Breast epithelium (tissue), 4 donors: ENCODE measurements around the gene LCE1F. TPM values are rescaled to one million over a fixed set of nuclear protein-coding genes. Genes with fewer than 3 reads are reported as not detected.

Source experiments
- DNase-seq, 2 donors: peaks; one replicate each; pipeline ENCODE4 v3.0.0-alpha.2; 2019; ENCODE audit warnings: low spot score in 2 of 2
- H3K27ac ChIP-seq, 2 donors: fragments of 200-600 bp; sonication (generic) in 1 of 2; one replicate each; pipeline ENCODE4 v1.5.1; 2016 to 2019; ENCODE audit warnings: mild to moderate bottlenecking in 1 of 2
- H3K27me3 ChIP-seq, 2 donors: fragments of 200-600 bp; sonication (generic) in 1 of 2; one replicate each; pipeline versions ENCODE4 v1.5.1 to v1.6.0; 2017 to 2019; ENCODE audit warnings: control low read depth in 1 of 2, mild to moderate bottlenecking in 1 of 2
- H3K36me3 ChIP-seq: fragments of 200-600 bp; one replicate; pipeline ENCODE4 v1.5.1; 2019
- H3K4me1 ChIP-seq, 2 donors: fragments of 200-600 bp; sonication (generic); one replicate each; pipeline ENCODE4 v1.5.1; 2016 to 2019; ENCODE audit warnings: control low read depth in 1 of 2
- H3K4me3 ChIP-seq, 3 donors: fragments of 200-600 bp; sonication (generic); 1 replicate in 2 of 3; 2 replicates in 1 of 3; pipeline ENCODE4 v1.5.1; 2016 to 2019; ENCODE audit warnings: mild to moderate bottlenecking in 3 of 3, moderate library complexity in 2 of 3
- H3K9me3 ChIP-seq, 2 donors: fragments of 200-600 bp; sonication (generic) in 1 of 2; one replicate each; pipeline ENCODE4 v1.5.1; 2016 to 2019; ENCODE audit warnings: control low read depth in 1 of 2
- POLR2A ChIP-seq: fragments of 450-650 bp; IDR thresholded peaks from one replicate; pipeline ENCODE4 v1.6.1; 2016; ENCODE audit warnings: antibody characterized with exemption, mild to moderate bottlenecking, moderate library complexity
- POLR2AphosphoS5 ChIP-seq, 3 donors: sonication (generic); formaldehyde crosslinking; IDR thresholded peaks; one replicate each; pipeline ENCODE4 v1.6.1; 2017; ENCODE audit warnings: antibody characterized with exemption in 3 of 3
- intact Hi-C: fragments of 100-400 bp; cut with DNase I; formaldehyde crosslinking; loops from one replicate; pipeline ENCODE4 v1.15.1; 2023; ENCODE audit warnings: low total_unique reads
- total RNA-seq, 3 donors: library from RNA; depleted of rRNA; stranded (reverse); fragments of >200 nt; gene quantifications; one replicate each; pipeline ENCODE4 v1.1.0, GENCODE V29; 2016
- TF ChIP-seq, protein P1 (sequence below), 3 donors: fragments of 450-650 bp; IDR thresholded peaks; one replicate each; pipeline ENCODE4 v1.5.1; 2016 to 2017; ENCODE audit warnings: antibody characterized with exemption in 3 of 3, mild to moderate bottlenecking in 3 of 3, moderate library complexity in 3 of 3

The LCE1F gene
- total RNA-seq, 3 donors from 2014 or later: not detected

GRCh38 chr1:152796421-152796820 lies 21.5 kb downstream of the LCE1F start, which contains the start of gene LCE1D:
TSS of gene LCE1D (plus strand) at chr1:152796721. CDS start at chr1:152797795, 1,074 bp downstream.
- no peaks in the 10 kb centered on the region for H3K27me3 ChIP-seq
- no peaks in the 10 kb centered on the region for H3K4me1 ChIP-seq
- intact Hi-C loops: no loop called here
- no peaks in the 10 kb centered on the region for H3K9me3 ChIP-seq
- H3K4me3 ChIP-seq: no peak within 1 kb of the TSS
- TF ChIP-seq POLR2AphosphoS5 (IDR thresholded peaks at IDR 0.05): no peak
- no peaks in the 10 kb centered on the region for H3K36me3 ChIP-seq
- DNase-seq: no peak
- H3K27ac ChIP-seq: no peak within 1 kb of the TSS

- no peak for DNase-seq
- Histone ChIP-seq H3K27me3 (no peaks in the 10 kb centered on the region), H3K36me3 (no peaks in the 10 kb centered on the region), H3K9me3 (no peaks in the 10 kb centered on the region), H3K4me3 (no peak overlapping the region), H3K4me1 (no peaks in the 10 kb centered on the region), H3K27ac (no peak overlapping the region)
- intact Hi-C loops: no loop called here
- TF ChIP-seq, protein P1, sequence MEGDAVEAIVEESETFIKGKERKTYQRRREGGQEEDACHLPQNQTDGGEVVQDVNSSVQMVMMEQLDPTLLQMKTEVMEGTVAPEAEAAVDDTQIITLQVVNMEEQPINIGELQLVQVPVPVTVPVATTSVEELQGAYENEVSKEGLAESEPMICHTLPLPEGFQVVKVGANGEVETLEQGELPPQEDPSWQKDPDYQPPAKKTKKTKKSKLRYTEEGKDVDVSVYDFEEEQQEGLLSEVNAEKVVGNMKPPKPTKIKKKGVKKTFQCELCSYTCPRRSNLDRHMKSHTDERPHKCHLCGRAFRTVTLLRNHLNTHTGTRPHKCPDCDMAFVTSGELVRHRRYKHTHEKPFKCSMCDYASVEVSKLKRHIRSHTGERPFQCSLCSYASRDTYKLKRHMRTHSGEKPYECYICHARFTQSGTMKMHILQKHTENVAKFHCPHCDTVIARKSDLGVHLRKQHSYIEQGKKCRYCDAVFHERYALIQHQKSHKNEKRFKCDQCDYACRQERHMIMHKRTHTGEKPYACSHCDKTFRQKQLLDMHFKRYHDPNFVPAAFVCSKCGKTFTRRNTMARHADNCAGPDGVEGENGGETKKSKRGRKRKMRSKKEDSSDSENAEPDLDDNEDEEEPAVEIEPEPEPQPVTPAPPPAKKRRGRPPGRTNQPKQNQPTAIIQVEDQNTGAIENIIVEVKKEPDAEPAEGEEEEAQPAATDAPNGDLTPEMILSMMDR (IDR thresholded peaks at IDR 0.05): no peak
- TF ChIP-seq POLR2AphosphoS5 (IDR thresholded peaks at IDR 0.05): no peak
- no peak for TF ChIP-seq POLR2A
Measured at GRCh38 chr1:152801333-152801732, 26.4 kb downstream of the LCE1F start.

- no peaks in the 10 kb centered on the region for H3K4me1 ChIP-seq
- no peak for TF ChIP-seq POLR2AphosphoS5 (IDR thresholded peaks at IDR 0.05)
- TF ChIP-seq, protein P1 (IDR thresholded peaks at IDR 0.05): no peak
- no peak for TF ChIP-seq POLR2A
- H3K4me3 ChIP-seq: no peak within 1 kb of the TSS
- no peaks in the 10 kb centered on the region for H3K9me3 ChIP-seq
- intact Hi-C loops: no loop called here
- no peak within 1 kb of the TSS for H3K27ac ChIP-seq
- H3K27me3 ChIP-seq: no peaks in the 10 kb centered on the region
- DNase-seq: no peak
- H3K36me3 ChIP-seq: no peaks in the 10 kb centered on the region
Measured at GRCh38 chr1:152806576-152806975, 31.6 kb downstream of the LCE1F start, which contains the start of gene LCE1C. TSS of gene LCE1C (minus strand) at chr1:152806651. CDS start at chr1:152805478, 1,173 bp downstream.

DNA sequence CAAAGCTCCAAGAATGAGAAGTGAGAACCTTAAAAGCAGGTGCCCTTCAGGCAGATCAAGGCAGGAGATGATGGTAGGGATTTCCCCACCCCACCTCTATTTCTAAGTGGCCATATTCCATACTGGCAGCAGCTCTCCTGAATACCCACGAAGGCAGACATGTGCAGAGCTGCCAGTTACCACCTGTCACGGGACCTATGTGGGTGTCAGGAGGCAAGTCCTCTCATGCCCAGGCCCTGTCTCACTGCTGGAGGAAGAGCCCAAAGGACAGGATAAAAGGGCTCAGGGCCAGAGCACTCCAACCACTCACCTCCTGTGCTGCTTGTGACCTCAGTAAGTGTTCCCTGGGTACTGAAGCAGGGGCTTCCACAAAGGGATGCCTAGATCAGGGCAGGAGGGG lies 36.1 kb downstream of the LCE1F start:
- intact Hi-C loops: no loop called here
- Histone ChIP-seq H3K36me3 (no peaks in the 10 kb centered on the region), H3K9me3 (peaks cover 0 to 4% of the 10 kb centered on the region in 2 donors), H3K27me3 (no peaks in the 10 kb centered on the region), H3K4me1 (no peaks in the 10 kb centered on the region), H3K4me3 (no peak overlapping the region), H3K27ac (no peak overlapping the region)
- no peak for DNase-seq
- TF ChIP-seq POLR2AphosphoS5 (IDR thresholded peaks at IDR 0.05) (no peak), POLR2A (no peak)
- TF ChIP-seq, protein P1 (IDR thresholded peaks at IDR 0.05): no peak

DNA sequence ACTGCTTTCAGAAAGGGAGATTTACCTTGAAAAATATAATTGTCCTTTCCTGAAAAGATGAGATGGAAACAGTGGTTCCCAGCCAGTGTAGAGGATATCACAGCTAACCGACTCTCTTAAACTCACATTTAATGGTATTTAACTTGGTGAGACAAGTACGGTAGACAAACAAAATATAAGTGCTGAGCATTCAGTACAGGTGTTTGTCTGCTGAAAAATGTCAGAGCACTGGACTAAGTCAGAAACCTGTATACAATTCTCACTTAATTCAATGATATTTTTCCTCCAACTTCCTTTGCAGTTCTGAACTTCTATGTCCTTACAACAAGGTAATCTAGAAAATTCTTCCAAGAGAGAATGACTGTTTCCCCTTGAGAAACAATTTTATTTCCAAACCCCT lies 36.7 kb downstream of the LCE1F start, which contains the start of gene LCE1B:
Gene LCE1B, plus strand, starts transcription at position 301 of the 400 bp plus-strand sequence. CDS start 476 bp downstream, outside the sequence.
- TF ChIP-seq POLR2AphosphoS5 (IDR thresholded peaks at IDR 0.05) (no peak), POLR2A (no peak)
- TF ChIP-seq, protein P1 (IDR thresholded peaks at IDR 0.05): no peak

More for the DNA sequence above, 36.7 kb downstream of the LCE1F start, which contains the start of gene LCE1B:
- H3K27me3 ChIP-seq: no peaks in the 10 kb centered on the region
- intact Hi-C loops: no loop called here
- peaks cover 0 to 4% of the 10 kb centered on the region in 2 donors for H3K9me3 ChIP-seq
- no peak within 1 kb of the TSS for H3K4me3 ChIP-seq
- no peaks in the 10 kb centered on the region for H3K4me1 ChIP-seq
- H3K36me3 ChIP-seq: no peaks in the 10 kb centered on the region
- no peak for DNase-seq
- H3K27ac ChIP-seq: no peak within 1 kb of the TSS
